H9 (cell line): Measurements from ENCODE around the gene STXBP6. TPM values are rescaled to one million over a fixed set of nuclear protein-coding genes. Genes with fewer than 3 reads are reported as not detected.
A peak's percentile ranks its signal among the peaks of the same experiment; 100 is the strongest.

Experiments
- DNase-seq: peaks from one replicate; pipeline ENCODE4 v3.0.0-alpha.2; 2017
- H2AFZ ChIP-seq: one replicate; pipeline ENCODE4 v1.6.1; 2013; ENCODE audit warnings: mild to moderate bottlenecking, low read length, control low read depth, moderate library complexity
- H2AK5ac ChIP-seq: 2 replicates; pipeline ENCODE4 v1.6.1; 2013; ENCODE audit warnings: low read length, control low read depth, mixed read lengths; ENCODE audit not compliant: insufficient read length
- H2BK120ac ChIP-seq: one replicate; pipeline ENCODE4 v1.6.1; 2013; ENCODE audit warnings: low read depth, mild to moderate bottlenecking, low read length, control low read depth, inconsistent platforms; ENCODE audit not compliant: poor library complexity, severe bottlenecking
- H2BK12ac ChIP-seq: 2 replicates; pipeline ENCODE4 v1.6.1; 2013; ENCODE audit warnings: low read length, control low read depth, mixed read lengths, low read depth; ENCODE audit not compliant: insufficient read length
- H2BK15ac ChIP-seq: 2 replicates; pipeline ENCODE4 v1.6.1; 2013; ENCODE audit warnings: low read depth, low read length, control low read depth
- H2BK20ac ChIP-seq: one replicate; pipeline ENCODE4 v1.6.1; 2013; ENCODE audit warnings: low read depth, mild to moderate bottlenecking, low read length, control low read depth, inconsistent platforms; ENCODE audit not compliant: poor library complexity, severe bottlenecking
- H2BK5ac ChIP-seq: 2 replicates; pipeline ENCODE4 v1.6.1; 2013; ENCODE audit warnings: low read length, control low read depth, mixed read lengths; ENCODE audit not compliant: insufficient read length
- H3K14ac ChIP-seq: 2 replicates; pipeline ENCODE4 v1.6.1; 2013; ENCODE audit warnings: low read length, control low read depth; ENCODE audit not compliant: insufficient read depth
- H3K18ac ChIP-seq: 2 replicates; pipeline ENCODE4 v1.6.1; 2013; ENCODE audit warnings: low read depth, mild to moderate bottlenecking, mixed read lengths, low read length, control low read depth; ENCODE audit not compliant: insufficient read length
- H3K23ac ChIP-seq: 2 replicates; pipeline ENCODE4 v1.6.1; 2013; ENCODE audit warnings: low read length, control low read depth, mixed read lengths, low read depth; ENCODE audit not compliant: insufficient read length
- H3K23me2 ChIP-seq: 2 replicates; pipeline ENCODE4 v1.6.1; 2013; ENCODE audit warnings: low read depth, mild to moderate bottlenecking, mixed read lengths, low read length, control low read depth; ENCODE audit not compliant: insufficient read length, poor library complexity, severe bottlenecking
- H3K27ac ChIP-seq: 2 replicates; pipeline ENCODE4 v1.5.1; 2013; ENCODE audit warnings: low read length, control low read depth, mixed read lengths, low read depth; ENCODE audit not compliant: insufficient read length
- H3K27me3 ChIP-seq: 2 replicates; pipeline ENCODE4 v1.6.1; 2013; ENCODE audit warnings: low read length, control low read depth, inconsistent platforms; ENCODE audit not compliant: insufficient read depth
- H3K4ac ChIP-seq: 2 replicates; pipeline ENCODE4 v1.6.1; 2013; ENCODE audit warnings: low read depth, mild to moderate bottlenecking, control low read depth, inconsistent platforms, low read length, moderate library complexity
- H3K4me1 ChIP-seq: 2 replicates; pipeline ENCODE4 v1.6.1; 2013; ENCODE audit warnings: low read length, control low read depth, inconsistent platforms; ENCODE audit not compliant: insufficient read depth
- H3K4me2 ChIP-seq: 2 replicates; pipeline ENCODE4 v1.6.1; 2013; ENCODE audit warnings: low read length, control low read depth, mixed read lengths; ENCODE audit not compliant: insufficient read length, insufficient read depth
- H3K56ac ChIP-seq: 2 replicates; pipeline ENCODE4 v1.6.1; 2013; ENCODE audit warnings: low read depth, mild to moderate bottlenecking, mixed read lengths, low read length, control low read depth; ENCODE audit not compliant: insufficient read length
- H3K79me1 ChIP-seq: 2 replicates; pipeline ENCODE4 v1.6.1; 2013; ENCODE audit warnings: low read depth, mild to moderate bottlenecking, moderate library complexity, low read length, control low read depth, inconsistent platforms; ENCODE audit not compliant: insufficient read depth, poor library complexity, severe bottlenecking
- H3K79me2 ChIP-seq: 2 replicates; pipeline ENCODE4 v1.6.1; 2013; ENCODE audit warnings: low read length, control low read depth, inconsistent platforms; ENCODE audit not compliant: insufficient read depth
- H3K9ac ChIP-seq: 2 replicates; pipeline ENCODE4 v1.6.1; 2013; ENCODE audit warnings: low read length, control low read depth, mixed read lengths; ENCODE audit not compliant: insufficient read length; ENCODE audit errors: extremely low read depth
- H3K9me3 ChIP-seq: one replicate; pipeline ENCODE4 v1.6.1; 2013; ENCODE audit warnings: low read depth, low read length, inconsistent platforms; ENCODE audit not compliant: control insufficient read depth
- H3T11ph ChIP-seq: one replicate; pipeline ENCODE4 v1.6.1; 2013; ENCODE audit warnings: mild to moderate bottlenecking, low read length, control low read depth, inconsistent platforms
- H4K20me1 ChIP-seq: one replicate; pipeline ENCODE4 v1.6.1; 2013; ENCODE audit not compliant: control insufficient read depth, insufficient read length, insufficient read depth
- H4K5ac ChIP-seq: 2 replicates; pipeline ENCODE4 v1.6.1; 2013; ENCODE audit warnings: low read depth, mild to moderate bottlenecking, mixed read lengths, low read length, control low read depth; ENCODE audit not compliant: insufficient read length
- H4K8ac ChIP-seq: replicated peaks from 2 replicates; pipeline ENCODE4 v1.6.1; 2013; ENCODE audit warnings: low read length, control low read depth, mixed read lengths, low read depth; ENCODE audit not compliant: insufficient read length
- H4K91ac ChIP-seq: 2 replicates; pipeline ENCODE4 v1.6.1; 2013; ENCODE audit warnings: low read depth, mild to moderate bottlenecking, moderate library complexity, mixed read lengths, low read length, control low read depth; ENCODE audit not compliant: insufficient read length
- H3K27ac Mint-ChIP-seq, 3 experiments: 2 replicates in 2 of 3; 3 replicates in 1 of 3; pipeline ENCODE4 v1.8.0; 2020 to 2021; ENCODE audit warnings: mixed read lengths in 3 of 3, mild to moderate bottlenecking in 1 of 3, moderate library complexity in 1 of 3
- H3K27me3 Mint-ChIP-seq: 2 replicates; pipeline ENCODE4 v1.8.0; 2021; ENCODE audit warnings: low read depth, mild to moderate bottlenecking, moderate library complexity, mixed read lengths
- H3K36me3 Mint-ChIP-seq, 3 experiments: 2 replicates in 2 of 3; 3 replicates in 1 of 3; pipeline ENCODE4 v1.8.0; 2020 to 2021; ENCODE audit warnings: low read depth in 3 of 3, mixed read lengths in 3 of 3; ENCODE audit not compliant: insufficient read depth in 1 of 3
- H3K4me1 Mint-ChIP-seq, 2 experiments: 2 replicates each; pipeline ENCODE4 v1.8.0; 2020; ENCODE audit warnings: mixed read lengths in 2 of 2
- H3K4me3 Mint-ChIP-seq, 2 experiments: 2 replicates in 1 of 2; 3 replicates in 1 of 2; pipeline ENCODE4 v1.8.0; 2020 to 2021; ENCODE audit warnings: mild to moderate bottlenecking in 2 of 2, mixed read lengths in 2 of 2, moderate library complexity in 1 of 2
- H3K9me3 Mint-ChIP-seq, 2 experiments: 2 replicates in 1 of 2; 3 replicates in 1 of 2; pipeline ENCODE4 v1.8.0; 2020; ENCODE audit warnings: mild to moderate bottlenecking in 2 of 2, mixed read lengths in 2 of 2, moderate library complexity in 1 of 2
- CTCF ChIP-seq: fragments of 200-600 bp; sonication (generic); conservative IDR thresholded peaks from 3 replicates; pipeline ENCODE4 v1.8.0; 2021; ENCODE audit warnings: antibody characterized with exemption, mild to moderate bottlenecking
- WGBS: extraction: QIAGEN DNeasy Blood & Tissue Kit; methylation state at CpG from one replicate; pipeline ENCODE4 v1.1.7; 2013; ENCODE audit warnings: missing lambda C conversion rate, low lambda C conversion rate, mixed read lengths; ENCODE audit not compliant: insufficient read length; ENCODE audit errors: extremely low coverage; 5-methylcytosine and 5-hydroxymethylcytosine counted together
- total RNA-seq: library from RNA; stranded (reverse); gene quantifications from 2 replicates; pipeline ENCODE4 v1.2.1, GENCODE V29; 2021

Gene STXBP6
- total RNA-seq, 1 experiment from 2014 or later, result 3.6 TPM

GRCh38 chr14:24954037-24954699 is 95.8 kb downstream of the STXBP6 start:
- no peaks in the 10 kb centered on the region for H3K79me1 ChIP-seq
- no peak overlapping the region for H2BK15ac ChIP-seq
- no peak overlapping the region for H3K27ac ChIP-seq
- no peak overlapping the region for H3K4ac ChIP-seq
- Mint-ChIP-seq H3K27ac (peak overlapping the region in 2 of 3 experiments; percentile 11 to 73; a peak in 3 of 7 replicates), H3K9me3 (peaks cover 0 to 9% of the 10 kb centered on the region in 2 experiments; a peak in 4 of 5 replicates), H3K27me3 (no peaks in the 10 kb centered on the region), H3K4me1 (peaks cover 62 to 67% of the 10 kb centered on the region in 2 experiments), H3K4me3 (no peak overlapping the region), H3K36me3 (peaks cover 0 to 9% (median 5%) of the 10 kb centered on the region in 3 experiments; a peak in 4 of 7 replicates)
- no peak overlapping the region for H2BK5ac ChIP-seq
- no peak overlapping the region for H3K56ac ChIP-seq
- H4K20me1 ChIP-seq, result no peaks in the 10 kb centered on the region
- no peak overlapping the region for H3K23ac ChIP-seq
- no peak overlapping the region; the same call in 1 of the 2 replicates for H3K14ac ChIP-seq
- H3K4me1 ChIP-seq, result peaks cover 2% of the 10 kb centered on the region; the same call in 1 of the 2 replicates
- no peak overlapping the region for H3T11ph ChIP-seq
- no peak overlapping the region for H4K8ac ChIP-seq
- no peak overlapping the region for H2BK120ac ChIP-seq
- no peaks in the 10 kb centered on the region for H3K79me2 ChIP-seq
- no peak overlapping the region for H4K5ac ChIP-seq
- no peak overlapping the region for H3K18ac ChIP-seq
- no peak for TF ChIP-seq CTCF
- H2AFZ ChIP-seq, result no peak overlapping the region
- H2AK5ac ChIP-seq, result no peak overlapping the region
- H3K9me3 ChIP-seq, result no peaks in the 10 kb centered on the region
- H3K27me3 ChIP-seq, result no peaks in the 10 kb centered on the region
- no peak for DNase-seq
- H3K4me2 ChIP-seq, result no peak overlapping the region
- no peak overlapping the region for H2BK12ac ChIP-seq
- H3K23me2 ChIP-seq, result no peaks in the 10 kb centered on the region
- H3K9ac ChIP-seq, result no peak overlapping the region
- no peak overlapping the region for H2BK20ac ChIP-seq
- no CpG with 5 or more reads among the region's 4 CpGs for WGBS
- H4K91ac ChIP-seq, result no peak overlapping the region
